WERI-Rb-1 (cell line): ENCODE measurements around the gene PHKB.

Experiments
- DNase-seq: peaks from one replicate; pipeline ENCODE4 v3.0.0-alpha.2; 2020
- H3K27ac ChIP-seq: fragments of 250-450 bp; sonication (Bioruptor Pico); 2 replicates; pipeline ENCODE4 v1.5.1; 2020; ENCODE audit warnings: mild to moderate bottlenecking, moderate library complexity
- H3K27me3 ChIP-seq: fragments of 250-450 bp; sonication (Bioruptor Pico); 2 replicates; pipeline ENCODE4 v1.5.1; 2021; ENCODE audit warnings: mild to moderate bottlenecking, low read depth, moderate library complexity; ENCODE audit not compliant: insufficient read depth, severe bottlenecking
- H3K36me3 ChIP-seq: fragments of 250-450 bp; sonication (Bioruptor Pico); 2 replicates; pipeline ENCODE4 v1.5.1; 2020; ENCODE audit warnings: mild to moderate bottlenecking, moderate library complexity
- H3K4me3 ChIP-seq: 2 replicates; pipeline ENCODE4 v1.5.1; 2011; ENCODE audit warnings: low read depth, mild to moderate bottlenecking, control low read depth, low read length
- H3K9me3 ChIP-seq: fragments of 250-450 bp; sonication (Bioruptor Pico); 2 replicates; pipeline ENCODE4 v1.5.1; 2021; ENCODE audit warnings: mild to moderate bottlenecking, moderate library complexity; ENCODE audit not compliant: severe bottlenecking
- TF ChIP-seq, protein P1 (sequence below): IDR thresholded peaks from 2 replicates; pipeline ENCODE4 v1.5.1; 2011; ENCODE audit warnings: low read depth, mild to moderate bottlenecking, control low read depth, inconsistent platforms, low read length

Gene PHKB

DNA sequence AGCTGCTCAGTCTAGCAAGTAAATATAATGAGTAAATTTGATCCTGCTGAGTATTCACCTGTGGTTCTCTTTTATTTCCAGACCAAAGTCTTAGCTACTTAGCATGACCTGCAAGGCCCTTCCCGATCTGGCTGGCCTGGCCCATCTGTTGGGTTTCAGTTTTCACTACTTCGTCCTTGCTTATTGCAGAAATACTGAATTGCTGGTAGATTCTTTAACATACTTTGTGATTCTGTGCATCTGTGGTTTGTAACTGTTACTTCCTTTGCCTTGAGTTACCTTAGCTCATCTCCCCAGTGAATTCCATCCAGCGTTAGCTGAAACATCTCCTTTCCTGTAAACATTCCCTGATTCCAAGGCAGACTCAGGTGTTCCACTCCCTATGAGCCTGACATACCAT, 131.1 kb downstream of the PHKB start:
- peak; percentile 22 for DNase-seq
- Histone ChIP-seq H3K4me3 (no peak overlapping the region), H3K9me3 (no peaks in the 10 kb centered on the region), H3K27me3 (no peaks in the 10 kb centered on the region), H3K27ac (peak overlapping the region; percentile 46), H3K36me3 (peaks cover 10% of the 10 kb centered on the region)
- TF ChIP-seq, protein P1, sequence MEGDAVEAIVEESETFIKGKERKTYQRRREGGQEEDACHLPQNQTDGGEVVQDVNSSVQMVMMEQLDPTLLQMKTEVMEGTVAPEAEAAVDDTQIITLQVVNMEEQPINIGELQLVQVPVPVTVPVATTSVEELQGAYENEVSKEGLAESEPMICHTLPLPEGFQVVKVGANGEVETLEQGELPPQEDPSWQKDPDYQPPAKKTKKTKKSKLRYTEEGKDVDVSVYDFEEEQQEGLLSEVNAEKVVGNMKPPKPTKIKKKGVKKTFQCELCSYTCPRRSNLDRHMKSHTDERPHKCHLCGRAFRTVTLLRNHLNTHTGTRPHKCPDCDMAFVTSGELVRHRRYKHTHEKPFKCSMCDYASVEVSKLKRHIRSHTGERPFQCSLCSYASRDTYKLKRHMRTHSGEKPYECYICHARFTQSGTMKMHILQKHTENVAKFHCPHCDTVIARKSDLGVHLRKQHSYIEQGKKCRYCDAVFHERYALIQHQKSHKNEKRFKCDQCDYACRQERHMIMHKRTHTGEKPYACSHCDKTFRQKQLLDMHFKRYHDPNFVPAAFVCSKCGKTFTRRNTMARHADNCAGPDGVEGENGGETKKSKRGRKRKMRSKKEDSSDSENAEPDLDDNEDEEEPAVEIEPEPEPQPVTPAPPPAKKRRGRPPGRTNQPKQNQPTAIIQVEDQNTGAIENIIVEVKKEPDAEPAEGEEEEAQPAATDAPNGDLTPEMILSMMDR, result no peak

DNA sequence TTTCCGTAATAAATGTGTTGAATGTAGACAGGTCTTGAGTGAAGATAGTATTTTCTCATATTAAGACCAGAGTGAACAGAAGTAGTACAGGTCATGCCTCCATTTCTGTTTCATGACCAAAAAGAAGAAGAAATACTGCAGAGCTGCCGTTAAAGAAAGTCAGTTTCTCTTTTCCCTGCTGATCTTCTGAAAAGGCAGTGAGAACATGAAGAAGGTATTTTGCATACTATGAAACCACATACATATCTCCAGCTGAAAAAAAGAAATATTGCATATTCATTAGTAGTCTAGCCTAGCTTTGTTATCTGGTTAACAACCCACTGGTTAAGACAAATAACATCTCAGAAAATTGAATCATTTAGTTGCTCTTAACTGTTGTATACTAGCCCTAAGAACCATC, 138.4 kb downstream of the PHKB start:
- Histone ChIP-seq H3K27ac (no peak overlapping the region), H3K4me3 (no peak overlapping the region), H3K36me3 (no peaks in the 10 kb centered on the region), H3K9me3 (no peaks in the 10 kb centered on the region), H3K27me3 (no peaks in the 10 kb centered on the region)
- DNase-seq, result no peak
- TF ChIP-seq, protein P1, result no peak

DNA sequence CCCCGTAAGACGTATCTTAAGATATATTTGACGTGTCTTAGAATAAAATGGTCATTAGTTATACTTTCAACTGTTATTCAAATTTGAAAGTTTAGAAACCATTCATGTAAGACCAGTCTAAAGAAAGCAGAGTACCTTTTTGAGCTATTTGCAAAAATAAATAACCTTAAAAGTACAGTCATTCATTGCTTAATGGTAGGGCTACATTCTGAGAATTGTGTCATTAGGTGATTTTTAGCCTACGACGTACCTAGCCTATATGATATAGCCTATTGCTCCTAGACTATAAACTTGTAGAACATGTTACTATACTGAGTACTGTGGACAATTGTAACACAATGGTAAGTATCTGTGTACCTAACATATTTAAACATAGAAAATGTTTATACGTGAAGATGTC, 139.2 kb downstream of the PHKB start:
- Histone ChIP-seq H3K27me3 (no peaks in the 10 kb centered on the region), H3K27ac (no peak overlapping the region), H3K36me3 (no peaks in the 10 kb centered on the region), H3K4me3 (no peak overlapping the region), H3K9me3 (no peaks in the 10 kb centered on the region)
- no peak for DNase-seq
- TF ChIP-seq, protein P1, result no peak

DNA sequence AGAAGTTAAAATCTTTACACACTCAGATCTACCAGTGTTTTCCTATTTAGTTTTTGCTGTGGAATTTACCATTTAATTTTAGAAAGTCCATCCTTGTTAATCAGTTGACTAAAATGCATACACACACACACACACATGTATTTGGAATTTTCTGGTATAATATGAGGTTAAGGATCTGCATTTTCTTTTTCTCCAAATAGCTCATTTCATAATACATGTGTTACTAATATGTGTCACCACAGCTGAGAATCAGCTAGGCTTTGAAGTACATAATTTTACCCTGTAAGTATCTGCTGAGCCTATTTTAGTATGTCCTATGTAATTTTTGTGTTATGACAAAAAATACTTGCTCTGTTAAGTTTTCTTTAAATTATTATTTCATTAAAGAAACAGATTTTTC, 143.2 kb downstream of the PHKB start:
- Histone ChIP-seq H3K9me3 (no peaks in the 10 kb centered on the region), H3K36me3 (no peaks in the 10 kb centered on the region), H3K27ac (no peak overlapping the region), H3K27me3 (no peaks in the 10 kb centered on the region), H3K4me3 (no peak overlapping the region)
- no peak for DNase-seq
- TF ChIP-seq, protein P1, result no peak

DNA sequence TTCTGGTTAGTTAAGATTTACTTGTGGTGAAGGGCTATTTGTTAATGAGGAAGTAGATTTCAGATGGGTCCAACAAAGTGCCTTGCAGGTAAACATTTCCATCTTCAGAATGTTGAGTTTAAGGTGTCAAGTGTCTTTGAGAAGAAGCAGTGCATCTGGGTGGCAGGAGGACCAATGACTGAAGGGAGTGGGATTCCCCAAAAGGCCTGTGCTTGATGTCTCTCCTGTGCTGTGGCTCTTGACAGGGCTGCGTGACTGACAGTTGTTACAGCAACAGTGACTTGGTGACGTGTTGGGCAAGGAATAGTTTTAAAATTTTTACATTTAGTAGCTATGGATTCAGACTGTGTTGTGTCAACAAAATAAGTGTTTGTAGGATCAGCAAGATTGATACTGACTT, 149.9 kb downstream of the PHKB start:
- TF ChIP-seq, protein P1, result no peak
- Histone ChIP-seq H3K4me3 (no peak overlapping the region), H3K27me3 (no peaks in the 10 kb centered on the region), H3K36me3 (no peaks in the 10 kb centered on the region), H3K27ac (no peak overlapping the region), H3K9me3 (no peaks in the 10 kb centered on the region)
- DNase-seq, result no peak

DNA sequence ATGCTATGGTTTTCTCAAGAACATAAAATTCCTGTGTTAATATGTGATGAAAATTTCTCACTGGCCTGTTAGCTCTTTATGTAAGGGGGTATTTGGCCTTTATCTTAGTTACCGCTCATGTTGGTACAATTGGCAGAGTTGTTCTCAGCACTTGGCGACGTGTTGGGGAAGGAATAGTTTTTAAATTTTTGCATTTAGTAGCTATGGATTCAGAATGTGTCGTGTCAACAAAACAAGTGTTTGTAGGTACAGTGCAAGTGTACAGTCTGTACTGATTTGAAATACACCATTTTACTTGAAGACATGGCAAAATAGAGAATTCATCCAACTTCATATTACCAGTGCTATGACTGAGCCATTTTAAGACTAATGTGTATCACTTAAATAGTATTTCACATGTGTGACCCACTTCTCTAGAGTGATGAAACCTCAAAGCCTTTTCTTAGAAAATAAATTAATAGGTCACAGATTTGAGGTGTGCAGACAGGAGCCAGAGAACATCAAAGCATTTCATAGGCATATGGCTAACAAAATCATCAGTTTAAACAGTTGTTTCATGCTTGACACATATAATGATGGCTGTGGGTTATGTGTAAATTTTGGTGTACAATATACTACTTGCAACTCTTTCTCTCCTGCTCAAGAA, 150.8 kb downstream of the PHKB start:
- Histone ChIP-seq H3K36me3 (no peaks in the 10 kb centered on the region), H3K27me3 (no peaks in the 10 kb centered on the region), H3K4me3 (no peak overlapping the region), H3K27ac (no peak overlapping the region), H3K9me3 (no peaks in the 10 kb centered on the region)
- TF ChIP-seq, protein P1, result no peak
- no peak for DNase-seq
